Heart right ventricle (tissue), 16 donors: Measurements from ENCODE around the gene GTF2IRD1. TPM values are rescaled to one million over a fixed set of nuclear protein-coding genes. Genes with fewer than 3 reads are reported as not detected.
A peak's percentile ranks its signal among the peaks of the same experiment; 100 is the strongest.

Experiments used
- ATAC-seq, 8 donors: fragments of 200-7000 bp; cut with Tn5 transposase; one replicate each; pipeline ENCODE4 v1.9.1; 2020; ENCODE audit warnings: mild to moderate bottlenecking in 8 of 8, moderate library complexity in 8 of 8, moderate number of reproducible peaks in 1 of 8
- DNase-seq, 2 donors: peaks; one replicate each; pipeline ENCODE4 v3.0.0-alpha.2; 2020
- H3K27ac ChIP-seq, 10 donors: fragments of 200-600 bp; sonication (generic) in 2 of 10; one replicate each; pipeline versions ENCODE4 v1.5.0 to v1.8.0; 2020 to 2022; ENCODE audit warnings: mild to moderate bottlenecking in 3 of 10
- H3K27me3 ChIP-seq, 7 donors: fragments of 200-600 bp; one replicate each; pipeline ENCODE4 v1.8.0; 2021 to 2022; ENCODE audit warnings: mild to moderate bottlenecking in 2 of 7
- H3K36me3 ChIP-seq, 9 donors: fragments of 200-600 bp; sonication (generic) in 1 of 9; one replicate each; pipeline versions ENCODE4 v1.5.0 to v1.8.0; 2020 to 2022; ENCODE audit warnings: mild to moderate bottlenecking in 2 of 9
- H3K4me1 ChIP-seq, 9 donors: fragments of 200-600 bp; sonication (generic) in 1 of 9; one replicate each; pipeline versions ENCODE4 v1.5.0 to v1.8.0; 2020 to 2022; ENCODE audit warnings: mild to moderate bottlenecking in 4 of 9
- H3K4me3 ChIP-seq, 10 donors: fragments of 200-600 bp; sonication (generic) in 2 of 10; one replicate each; pipeline versions ENCODE4 v1.5.0 to v1.8.0; 2020 to 2022; ENCODE audit warnings: mild to moderate bottlenecking in 7 of 10, moderate library complexity in 2 of 10
- H3K9me3 ChIP-seq, 11 donors: fragments of 200-600 bp in 10 of 11; sonication (generic) in 2 of 11; one replicate each; pipeline versions ENCODE4 v1.5.0 to v1.8.0; 2013 to 2022; ENCODE audit warnings: mild to moderate bottlenecking in 2 of 11, control low read depth in 1 of 11, moderate library complexity in 1 of 11
- WGBS, 2 donors: extraction: QIAGEN DNeasy Blood & Tissue Kit; methylation state at CpG; one replicate each; pipeline ENCODE4 v1.1.7; 2013; ENCODE audit warnings: inconsistent platforms in 1 of 2; 5-methylcytosine and 5-hydroxymethylcytosine counted together
- intact Hi-C, 10 donors: fragments of 100-400 bp; cut with DNase I; formaldehyde crosslinking; loops; one replicate each; pipeline versions ENCODE4 v1.11.1 to v1.14.2; 2022
- polyA plus RNA-seq, 2 donors: library from polyadenylated mRNA; stranded (reverse); fragments of 200-250 nt; gene quantifications; one replicate each; pipeline ENCODE4 v1.2.3, GENCODE V29; 2013
- total RNA-seq, 10 donors: library from RNA; stranded (reverse); fragmentation: NEBNext Ultra II Directional in 3 of 10; extraction: Animal tissue kit (Norgen Biotek cat#: 25700) in 3 of 10; gene quantifications; one replicate each; pipeline versions ENCODE4 v1.2.1 to v1.2.4, GENCODE V29; 2021 to 2023
- TF ChIP-seq, protein P1 (sequence below), 9 donors: fragments of 200-600 bp; sonication (generic) in 2 of 9; IDR thresholded peaks; one replicate each; pipeline versions ENCODE4 v1.5.0 to v1.8.0; 2021 to 2022; ENCODE audit warnings: antibody characterized with exemption in 9 of 9, mild to moderate bottlenecking in 5 of 9, moderate library complexity in 1 of 9
- donor health status: Arrhythmogenic right ventricular cardiomyopathy.
- donor health status: ischemic (EF 13 %, LVEDD 7.1; RV severe dilation, severe dysfunction).
- donor health status: healthy with polysubstance abuse.
- donor health status: DM: no; HTN: yes; CAD: no.
- donor health status: DM: no; HTN: no; CAD: no.
- donor health status: ischemic (EF 25% LVEDD 6.9; RV normal size, moderate dysfunction).
- donor health status: ischemic (EF 25% LVEDD 5.7; RV mildly dilated, moderate dysfunction).
- donor health status: healthy.
- donor health status: DM: yes; HTN: yes; CAD: no.
- donor health status: Ischemic cardiomyopathy.
- donor health status: ischemic (EF 35%, LVEDD 5.7; RV mildly dilated, moderate dysfunction).
- donor health status: nonischemic (EF 11% LVEDD 7.7; RV severe dilation, severe dysfunction).
- donor health status: DM: yes; HTN: yes; CAD: no.
- donor health status: PGD.
- donor health status: ischemic (EF 29% LVEDD 5.4; RV normal size, mild dysfunction).
- donor health status: nonischemic (EF 23%, LVEDD 6.1; RV moderate dilation, normal function).

The GTF2IRD1 gene
- total and polyA plus RNA-seq, 12 donors = 11.7 to 36.6 (median 18.0) TPM

DNA sequence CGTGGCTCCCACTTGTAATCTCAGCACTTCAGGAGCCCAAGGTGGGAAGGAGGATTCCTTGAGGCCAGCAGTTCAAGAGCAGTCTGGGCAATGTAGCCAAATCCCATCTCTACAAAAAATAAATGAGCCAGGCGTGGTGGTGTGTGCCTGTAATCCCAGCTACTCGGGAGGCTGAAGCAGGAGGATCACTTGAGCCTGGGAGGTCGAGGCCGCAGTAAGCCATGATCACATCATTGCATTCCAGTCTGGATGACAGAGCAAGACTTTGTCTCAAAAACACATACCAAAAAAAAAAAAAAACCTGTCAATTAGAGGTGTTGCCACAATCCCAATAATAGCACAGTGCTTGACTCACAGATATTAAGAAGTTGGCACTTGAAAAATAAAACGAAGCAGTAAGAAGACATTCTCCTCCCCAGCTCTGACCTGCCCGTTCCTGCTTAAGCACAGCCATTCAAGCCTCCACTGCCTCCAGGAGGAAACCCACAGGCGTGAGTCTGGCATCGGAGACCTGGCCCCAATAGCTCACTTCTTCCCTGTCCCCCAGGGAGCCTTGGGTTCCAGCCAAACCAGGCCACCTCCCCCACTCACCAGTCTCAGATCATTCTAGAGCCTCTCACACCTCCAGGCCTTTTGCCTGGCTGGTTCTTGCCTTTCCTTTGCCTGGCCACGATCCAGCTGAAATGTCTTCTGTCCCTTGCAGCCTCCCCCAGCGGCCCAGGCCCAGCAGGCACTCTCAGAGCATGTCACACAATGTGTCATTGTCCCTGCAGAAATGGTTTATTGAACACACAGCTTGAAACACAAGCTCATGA is 158.5 kb downstream of the GTF2IRD1 start:
- Histone ChIP-seq H3K27me3 (no peaks in the 10 kb centered on the region), H3K27ac (peak overlapping the region in 1 of 10 donors; percentile 11), H3K4me3 (no peak overlapping the region), H3K9me3 (no peaks in the 10 kb centered on the region), H3K4me1 (peaks cover 0 to 11% (median under 1%) of the 10 kb centered on the region in 9 donors), H3K36me3 (no peaks in the 10 kb centered on the region)
- DNase-seq (peak in 1 of 2 donors; percentile 17), ATAC-seq (peak in 5 of 8 donors; percentile 30 to 69 (median 39))
- intact Hi-C loops = loop anchor here in 1 of 10 donors (10.0 kb wide), 1 partner anchor 47 kb away; no protein-coding TSS in a partner anchor
- 49 to 55% methylated on average over 11 of the region's 11 CpGs for WGBS, 2 donors
- TF ChIP-seq, protein P1, sequence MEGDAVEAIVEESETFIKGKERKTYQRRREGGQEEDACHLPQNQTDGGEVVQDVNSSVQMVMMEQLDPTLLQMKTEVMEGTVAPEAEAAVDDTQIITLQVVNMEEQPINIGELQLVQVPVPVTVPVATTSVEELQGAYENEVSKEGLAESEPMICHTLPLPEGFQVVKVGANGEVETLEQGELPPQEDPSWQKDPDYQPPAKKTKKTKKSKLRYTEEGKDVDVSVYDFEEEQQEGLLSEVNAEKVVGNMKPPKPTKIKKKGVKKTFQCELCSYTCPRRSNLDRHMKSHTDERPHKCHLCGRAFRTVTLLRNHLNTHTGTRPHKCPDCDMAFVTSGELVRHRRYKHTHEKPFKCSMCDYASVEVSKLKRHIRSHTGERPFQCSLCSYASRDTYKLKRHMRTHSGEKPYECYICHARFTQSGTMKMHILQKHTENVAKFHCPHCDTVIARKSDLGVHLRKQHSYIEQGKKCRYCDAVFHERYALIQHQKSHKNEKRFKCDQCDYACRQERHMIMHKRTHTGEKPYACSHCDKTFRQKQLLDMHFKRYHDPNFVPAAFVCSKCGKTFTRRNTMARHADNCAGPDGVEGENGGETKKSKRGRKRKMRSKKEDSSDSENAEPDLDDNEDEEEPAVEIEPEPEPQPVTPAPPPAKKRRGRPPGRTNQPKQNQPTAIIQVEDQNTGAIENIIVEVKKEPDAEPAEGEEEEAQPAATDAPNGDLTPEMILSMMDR (IDR thresholded peaks at IDR 0.05) = no peak

DNA sequence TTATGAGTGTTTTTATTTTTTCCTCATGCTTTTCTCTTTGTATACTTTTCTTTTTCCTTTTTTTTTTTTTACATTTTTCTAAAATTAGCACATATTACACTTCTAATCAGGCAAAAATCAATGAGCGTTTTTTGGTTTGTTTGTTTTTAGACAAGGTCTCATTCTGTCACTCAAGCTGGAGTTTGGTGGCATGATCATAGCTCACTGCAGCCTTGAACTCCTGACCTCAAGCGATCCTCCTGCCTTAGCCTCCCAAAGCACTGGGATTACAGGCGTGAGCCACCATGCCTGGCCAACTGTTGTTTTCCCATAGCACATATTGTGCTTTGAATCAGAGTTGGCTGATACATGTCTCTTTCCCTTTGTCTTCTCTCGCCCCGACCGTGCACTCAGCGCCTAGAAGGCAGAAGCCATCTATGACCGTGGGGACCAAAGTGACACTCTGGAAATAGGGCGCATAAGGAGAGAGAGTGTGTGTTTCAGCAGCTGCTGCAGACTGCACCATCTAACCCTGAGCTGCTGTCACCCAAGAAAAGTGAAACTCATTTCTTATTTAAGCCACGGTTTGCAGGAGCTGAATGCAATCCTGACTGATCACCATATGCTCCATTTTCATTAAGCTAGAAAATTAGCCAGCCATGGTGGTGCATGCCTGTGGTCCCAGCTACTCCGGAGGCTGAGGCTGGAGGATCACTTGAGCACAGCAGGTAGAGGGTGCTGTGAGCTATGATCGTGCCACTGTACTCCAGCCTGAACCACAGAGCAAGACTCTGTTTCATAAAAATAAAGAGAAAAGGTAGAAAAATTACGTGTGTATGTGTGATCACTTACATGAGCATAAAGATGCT is 162.5 kb downstream of the GTF2IRD1 start:
- H3K4me3 ChIP-seq = no peak overlapping the region
- H3K9me3 ChIP-seq = no peaks in the 10 kb centered on the region
- DNase-seq = no peak
- H3K36me3 ChIP-seq = no peaks in the 10 kb centered on the region
- ATAC-seq = no peak
- WGBS, 2 donors = 92 to 95% methylated on average over 13 of the region's 13 CpGs
- no peak overlapping the region for H3K27ac ChIP-seq
- TF ChIP-seq, protein P1 (IDR thresholded peaks at IDR 0.05) = no peak
- no peaks in the 10 kb centered on the region for H3K27me3 ChIP-seq
- peaks cover 0 to 15% (median 0%) of the 10 kb centered on the region in 9 donors for H3K4me1 ChIP-seq
- intact Hi-C loops = loop anchor here in 1 of 10 donors (10.0 kb wide), 1 partner anchor 51 kb away; no protein-coding TSS in a partner anchor

DNA sequence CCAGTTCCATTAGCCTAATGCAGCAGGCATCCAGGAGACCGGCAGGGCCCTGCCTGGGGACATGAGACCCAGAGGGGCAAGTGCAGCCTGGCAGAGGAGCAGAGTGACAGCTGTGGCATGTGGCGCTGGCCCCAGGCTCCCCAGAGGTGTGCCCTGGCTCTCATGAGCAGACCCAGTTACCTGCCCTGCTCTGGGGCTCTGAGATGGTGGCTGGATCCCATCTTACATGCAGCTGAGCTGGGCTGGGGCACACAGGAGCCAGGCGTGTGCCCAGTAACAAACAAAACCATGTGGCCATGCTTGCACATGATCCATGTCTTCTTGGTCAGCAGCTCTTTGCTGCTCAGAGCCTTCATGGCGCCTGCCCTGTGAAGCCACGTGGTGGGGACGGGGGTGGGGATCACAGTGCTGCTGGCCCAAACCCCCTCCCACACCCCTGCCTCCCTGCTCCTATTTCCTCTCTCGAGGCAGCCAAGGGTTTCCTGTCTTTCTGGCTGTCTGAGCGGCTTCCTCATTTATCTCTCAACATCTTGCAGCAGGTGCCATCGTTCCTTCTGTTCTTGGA is 163.6 kb downstream of the GTF2IRD1 start:
- no peaks in the 10 kb centered on the region for H3K36me3 ChIP-seq
- peaks cover 0 to 14% (median 0%) of the 10 kb centered on the region in 9 donors for H3K4me1 ChIP-seq
- WGBS, 2 donors = 56 to 66% methylated on average over 9 of the region's 9 CpGs
- DNase-seq (peak; percentile 26 to 41), ATAC-seq (peak in 6 of 8 donors; percentile 25 to 64 (median 48))
- intact Hi-C loops = loop anchor here in 1 of 10 donors (10.0 kb wide), 1 partner anchor 52 kb away; no protein-coding TSS in a partner anchor
- TF ChIP-seq, protein P1 (IDR thresholded peaks at IDR 0.05) = no peak
- H3K27me3 ChIP-seq = no peaks in the 10 kb centered on the region
- no peak overlapping the region for H3K27ac ChIP-seq
- H3K9me3 ChIP-seq = no peaks in the 10 kb centered on the region
- H3K4me3 ChIP-seq = no peak overlapping the region
